ENCODE data around the gene PCDHGB5.
"Not testable (repeated sequence)": the region's sequence is repeated elsewhere in the genome, so short reads cannot be mapped to it uniquely, and the experiment has no call there.

The PCDHGB5 gene

DNA sequence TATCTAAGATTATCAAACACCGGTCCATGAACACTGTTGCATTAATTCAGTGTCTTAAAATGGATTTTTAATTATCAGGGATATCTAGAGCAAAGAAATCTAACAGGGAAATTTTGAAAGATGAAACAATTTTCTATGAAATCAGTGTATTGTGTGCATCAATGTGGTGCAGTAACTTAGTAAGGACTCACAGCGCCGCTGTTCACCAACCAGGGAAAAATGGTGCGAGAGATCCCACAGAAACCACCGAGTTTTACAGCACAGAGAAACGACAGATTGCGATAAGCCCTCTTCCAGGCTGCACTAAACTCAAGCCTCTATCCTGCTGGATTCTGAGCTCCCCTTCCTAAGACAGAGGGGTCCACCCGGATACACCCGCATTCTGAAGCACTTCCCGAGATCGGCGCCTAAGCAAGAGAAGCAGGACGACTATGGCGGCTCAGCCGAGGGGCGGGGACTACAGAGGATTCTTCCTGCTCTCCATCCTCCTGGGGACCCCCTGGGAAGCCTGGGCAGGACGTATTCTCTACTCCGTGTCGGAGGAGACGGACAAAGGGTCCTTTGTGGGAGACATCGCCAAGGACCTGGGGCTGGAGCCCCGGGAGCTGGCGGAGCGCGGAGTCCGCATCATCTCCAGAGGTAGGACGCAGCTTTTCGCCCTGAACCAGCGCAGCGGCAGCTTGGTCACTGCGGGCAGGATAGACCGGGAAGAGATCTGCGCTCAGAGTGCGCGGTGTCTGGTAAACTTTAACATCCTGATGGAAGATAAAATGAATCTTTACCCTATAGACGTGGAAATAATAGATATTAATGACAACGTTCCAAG lies 15.1 kb upstream of the PCDHGB5 start, which contains the start of gene PCDHGA7:
Gene PCDHGA7 (plus strand): TSS at position 274 of the 826 bp plus-strand sequence. CDS start 158 bp downstream, at position 432.
- Mint-ChIP-seq H3K4me1 (no peaks in the 10 kb centered on the region), H3K27me3 (ENCODE audit: low read depth) (no peaks in the 10 kb centered on the region), H3K36me3 (ENCODE audit: low read depth) (peaks cover 7% of the 10 kb centered on the region), H3K27ac (no peak within 1 kb of the TSS), H3K9me3 (peaks cover 71% of the 10 kb centered on the region), H3K4me3 (no peak within 1 kb of the TSS)
- TF ChIP-seq, protein P1, sequence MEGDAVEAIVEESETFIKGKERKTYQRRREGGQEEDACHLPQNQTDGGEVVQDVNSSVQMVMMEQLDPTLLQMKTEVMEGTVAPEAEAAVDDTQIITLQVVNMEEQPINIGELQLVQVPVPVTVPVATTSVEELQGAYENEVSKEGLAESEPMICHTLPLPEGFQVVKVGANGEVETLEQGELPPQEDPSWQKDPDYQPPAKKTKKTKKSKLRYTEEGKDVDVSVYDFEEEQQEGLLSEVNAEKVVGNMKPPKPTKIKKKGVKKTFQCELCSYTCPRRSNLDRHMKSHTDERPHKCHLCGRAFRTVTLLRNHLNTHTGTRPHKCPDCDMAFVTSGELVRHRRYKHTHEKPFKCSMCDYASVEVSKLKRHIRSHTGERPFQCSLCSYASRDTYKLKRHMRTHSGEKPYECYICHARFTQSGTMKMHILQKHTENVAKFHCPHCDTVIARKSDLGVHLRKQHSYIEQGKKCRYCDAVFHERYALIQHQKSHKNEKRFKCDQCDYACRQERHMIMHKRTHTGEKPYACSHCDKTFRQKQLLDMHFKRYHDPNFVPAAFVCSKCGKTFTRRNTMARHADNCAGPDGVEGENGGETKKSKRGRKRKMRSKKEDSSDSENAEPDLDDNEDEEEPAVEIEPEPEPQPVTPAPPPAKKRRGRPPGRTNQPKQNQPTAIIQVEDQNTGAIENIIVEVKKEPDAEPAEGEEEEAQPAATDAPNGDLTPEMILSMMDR (IDR thresholded peaks at IDR 0.05; ENCODE audit: unreplicated experiment in 3 of 3), result no peak

DNA sequence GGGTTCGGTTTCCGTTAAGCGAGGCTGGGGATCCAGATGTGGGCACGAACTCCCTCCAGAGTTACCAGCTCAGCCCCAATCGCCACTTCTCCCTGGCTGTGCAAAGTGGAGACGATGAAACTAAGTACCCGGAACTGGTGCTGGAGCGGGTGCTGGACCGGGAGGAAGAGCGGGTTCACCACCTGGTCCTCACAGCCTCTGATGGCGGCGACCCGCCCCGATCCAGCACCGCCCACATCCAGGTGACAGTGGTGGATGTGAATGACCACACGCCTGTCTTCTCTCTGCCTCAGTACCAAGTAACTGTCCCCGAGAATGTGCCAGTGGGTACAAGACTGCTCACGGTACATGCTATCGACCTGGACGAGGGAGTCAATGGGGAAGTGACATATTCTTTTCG lies 14.4 kb upstream of the PCDHGB5 start:
- H3K27ac Mint-ChIP-seq, result no peak overlapping the region
- peaks cover 73% of the 10 kb centered on the region for H3K9me3 Mint-ChIP-seq
- TF ChIP-seq, protein P1 (IDR thresholded peaks at IDR 0.05; ENCODE audit: unreplicated experiment in 3 of 3), result no peak
- no peaks in the 10 kb centered on the region for H3K4me1 Mint-ChIP-seq
- H3K36me3 Mint-ChIP-seq (ENCODE audit: low read depth), result peaks cover 9% of the 10 kb centered on the region
- H3K27me3 Mint-ChIP-seq (ENCODE audit: low read depth), result no peaks in the 10 kb centered on the region
- no peak overlapping the region for H3K4me3 Mint-ChIP-seq

DNA sequence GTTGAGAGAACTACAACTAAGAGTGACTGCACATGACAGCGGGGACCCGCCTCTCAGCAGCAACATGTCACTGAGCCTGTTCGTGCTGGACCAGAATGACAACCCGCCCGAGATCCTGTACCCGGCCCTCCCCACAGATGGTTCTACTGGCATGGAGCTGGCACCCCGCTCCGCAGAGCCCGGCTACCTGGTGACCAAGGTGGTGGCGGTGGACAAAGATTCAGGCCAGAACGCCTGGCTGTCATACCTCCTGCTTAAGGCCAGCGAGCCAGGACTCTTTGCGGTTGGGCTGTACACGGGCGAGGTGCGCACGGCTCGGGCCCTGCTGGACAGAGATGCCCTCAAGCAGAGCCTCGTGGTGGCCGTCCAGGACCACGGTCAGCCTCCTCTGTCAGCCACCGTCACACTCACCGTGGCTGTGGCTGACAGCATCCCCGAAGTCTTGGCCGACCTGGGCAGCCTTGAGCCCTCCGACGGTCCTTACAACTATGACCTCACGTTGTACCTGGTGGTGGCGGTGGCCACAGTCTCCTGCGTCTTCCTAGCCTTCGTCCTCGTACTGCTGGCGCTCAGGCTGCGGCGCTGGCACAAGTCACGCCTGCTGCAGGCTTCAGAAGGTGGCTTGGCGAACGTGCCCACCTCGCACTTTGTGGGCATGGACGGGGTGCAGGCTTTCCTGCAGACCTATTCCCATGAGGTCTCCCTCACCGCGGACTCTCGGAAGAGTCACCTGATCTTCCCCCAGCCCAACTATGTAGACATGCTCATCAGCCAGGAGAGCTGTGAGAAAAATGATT lies 13.1 kb upstream of the PCDHGB5 start:
- Mint-ChIP-seq H3K4me3 (no peak overlapping the region), H3K36me3 (ENCODE audit: low read depth) (peaks cover 18% of the 10 kb centered on the region), H3K4me1 (no peaks in the 10 kb centered on the region), H3K27me3 (ENCODE audit: low read depth) (no peaks in the 10 kb centered on the region), H3K27ac (no peak overlapping the region), H3K9me3 (peaks cover 74% of the 10 kb centered on the region)
- TF ChIP-seq, protein P1 (IDR thresholded peaks at IDR 0.05; ENCODE audit: unreplicated experiment in 3 of 3), result no peak

DNA sequence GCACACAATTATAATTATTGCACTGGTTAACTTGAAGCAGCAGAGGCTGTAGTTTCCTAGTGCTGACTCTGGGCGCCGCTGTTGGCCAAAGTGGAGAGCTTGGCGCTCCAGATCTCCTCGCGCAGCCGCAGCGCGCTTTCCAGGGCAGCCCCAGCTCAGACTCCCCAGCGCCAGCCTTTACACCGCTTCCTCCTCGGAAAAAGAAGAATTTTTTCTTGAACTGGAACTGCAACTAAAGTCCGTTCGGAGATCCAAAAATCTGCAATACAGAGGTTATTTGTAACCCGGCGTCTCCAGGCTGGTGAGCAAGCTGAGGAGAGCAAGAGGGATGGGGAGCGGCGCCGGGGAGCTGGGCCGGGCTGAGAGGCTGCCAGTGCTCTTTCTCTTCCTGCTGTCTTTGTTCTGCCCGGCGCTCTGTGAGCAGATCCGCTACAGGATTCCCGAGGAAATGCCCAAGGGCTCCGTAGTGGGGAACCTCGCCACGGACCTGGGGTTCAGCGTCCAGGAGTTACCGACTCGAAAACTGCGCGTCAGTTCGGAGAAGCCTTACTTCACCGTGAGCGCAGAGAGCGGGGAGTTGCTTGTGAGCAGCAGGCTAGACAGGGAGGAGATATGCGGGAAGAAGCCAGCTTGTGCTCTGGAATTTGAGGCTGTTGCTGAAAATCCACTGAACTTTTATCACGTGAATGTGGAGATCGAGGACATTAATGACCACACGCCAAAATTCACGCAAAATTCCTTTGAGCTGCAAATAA lies 10.0 kb upstream of the PCDHGB5 start, which contains the start of gene PCDHGB4:
Gene PCDHGB4 (plus strand): TSS at position 142 of the 755 bp plus-strand sequence. CDS start 187 bp downstream, at position 329.
- Mint-ChIP-seq H3K4me3 (peak within 1 kb of the TSS; percentile 65 to 82 (median 78)), H3K36me3 (ENCODE audit: low read depth) (peaks cover 38% of the 10 kb centered on the region), H3K9me3 (peaks cover 74% of the 10 kb centered on the region), H3K27ac (peak within 1 kb of the TSS in 1 of 3 experiments; percentile 58)
- H3K4me1 Mint-ChIP-seq; H3K27me3 Mint-ChIP-seq (ENCODE audit: low read depth): not testable (repeated sequence)
- TF ChIP-seq, protein P1 (IDR thresholded peaks at IDR 0.05; ENCODE audit: unreplicated experiment in 3 of 3), result peak; percentile 10 to 41 (median 25)

DNA sequence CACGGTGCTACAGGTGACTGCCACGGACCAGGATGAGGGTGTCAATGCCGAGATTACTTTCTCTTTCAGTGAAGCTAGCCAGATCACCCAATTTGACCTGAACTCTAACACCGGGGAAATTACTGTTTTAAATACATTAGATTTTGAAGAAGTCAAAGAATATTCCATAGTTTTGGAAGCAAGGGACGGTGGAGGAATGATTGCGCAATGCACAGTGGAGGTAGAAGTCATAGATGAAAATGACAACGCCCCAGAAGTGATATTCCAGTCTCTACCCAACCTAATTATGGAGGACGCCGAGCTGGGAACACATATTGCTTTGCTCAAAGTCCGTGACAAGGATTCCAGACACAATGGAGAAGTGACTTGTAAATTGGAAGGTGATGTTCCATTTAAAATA lies 9.1 kb upstream of the PCDHGB5 start:
- peaks cover 41% of the 10 kb centered on the region for H3K36me3 Mint-ChIP-seq (ENCODE audit: low read depth)
- H3K27ac Mint-ChIP-seq, result no peak overlapping the region
- H3K9me3 Mint-ChIP-seq, result peaks cover 76% of the 10 kb centered on the region
- H3K4me1 Mint-ChIP-seq, result no peaks in the 10 kb centered on the region
- H3K4me3 Mint-ChIP-seq, result peak overlapping the region in 1 of 3 experiments; percentile 1
- H3K27me3 Mint-ChIP-seq (ENCODE audit: low read depth), result no peaks in the 10 kb centered on the region
- TF ChIP-seq, protein P1 (IDR thresholded peaks at IDR 0.05; ENCODE audit: unreplicated experiment in 3 of 3), result no peak
